ENCODE measurements around the gene MLXIP. TPM values are rescaled to one million over a fixed set of nuclear protein-coding genes. Genes with fewer than 3 reads are reported as not detected.

Gene MLXIP
- total RNA-seq, 1 experiment from 2014 or later, result 46.3 TPM

- CTCF ChIA-PET, result interaction anchor here (1.8 to 2.7 kb wide), 3 partner anchors 10 to 59 kb away, joined by 4 to 20 read pairs (median 13); no protein-coding TSS in a partner anchor
- peak overlapping the region; percentile 55 for H3K4me3 ChIP-seq (replicated peaks in 1 of 2; ENCODE audit: low read depth in 1 of 2, low read length in 2 of 2)
- no peak overlapping the region for H2AFZ ChIP-seq (ENCODE audit: low read depth, low read length, poor library complexity, severe bottlenecking)
- H3K9me3 ChIP-seq (ENCODE audit: control insufficient read depth in 1 of 2, insufficient read depth in 1 of 2, low read depth in 1 of 2, low read length in 2 of 2), result no peaks in the 10 kb centered on the region
- H3K36me3 ChIP-seq (ENCODE audit: control insufficient read depth in 1 of 2, insufficient read depth in 2 of 2, low read length in 2 of 2), result peaks cover 12 to 15% of the 10 kb centered on the region in 2 experiments
- peak overlapping the region; percentile 82 for H3K27ac ChIP-seq (ENCODE audit: low read depth, low read length)
- no peaks in the 10 kb centered on the region for H4K20me1 ChIP-seq (ENCODE audit: insufficient read depth)
- no peaks in the 10 kb centered on the region for H3K27me3 ChIP-seq (ENCODE audit: insufficient read depth, low read length)
- POLR2A ChIA-PET, result interaction anchor here (1.2 to 1.6 kb wide), 2 partner anchors 9 to 14 kb away, joined by 3 to 5 read pairs; partner anchors contain the start of gene MLXIP
- peak overlapping the region; percentile 72 for H3K9ac ChIP-seq (ENCODE audit: low read length)
- intact Hi-C loops (cut with micrococcal nuclease), result loop anchor here (2.0 kb wide), 2 partner anchors 51 to 59 kb away; no protein-coding TSS in a partner anchor
- TSS peak; percentile 96 for BruUV-seq (replicated peaks)
- peaks cover 32% of the 10 kb centered on the region for H3K79me2 ChIP-seq (ENCODE audit: insufficient read depth, low read length)
- DNase-seq (ENCODE audit: low read depth, low spot score), result peak; percentile 99
- H3K9me2 ChIP-seq (ENCODE audit: insufficient read depth), result no peaks in the 10 kb centered on the region
- RAD21 ChIA-PET (ENCODE audit: low non-redundant PET in 1 of 2, low total read pairs in 2 of 2, uncharacterized antibody in 2 of 2, unreplicated experiment in 2 of 2), result interaction anchor here in 1 of 2 experiments (0.6 kb wide), 1 partner anchor 65 kb away, joined by 3 read pairs; no protein-coding TSS in a partner anchor
- H3K4me1 ChIP-seq (ENCODE audit: control insufficient read depth in 1 of 2, insufficient read depth in 2 of 2, low read length in 2 of 2), result peaks cover 25 to 37% of the 10 kb centered on the region in 2 experiments
- peak overlapping the region; percentile 93 for H3K4me2 ChIP-seq (ENCODE audit: low read length)
- ATAC-seq, result peak; percentile 92
- no peak for TF ChIP-seq ZBTB33 (IDR thresholded peaks at IDR 0.05; ENCODE audit: extremely low read depth, insufficient replicate concordance, low read length)
- TF ChIP-seq SIN3A (IDR thresholded peaks at IDR 0.05; ENCODE audit: low read depth), result no peak
- no peak for TF ChIP-seq REST (IDR thresholded peaks at IDR 0.05; ENCODE audit: low read depth)
- TF ChIP-seq CTCF (IDR thresholded peaks at IDR 0.05 in 2 of 3, conservative IDR thresholded peaks at IDR 0.05 in 1 of 3; ENCODE audit: borderline replicate concordance in 1 of 3, insufficient read depth in 1 of 3, low read depth in 2 of 3, low read length in 2 of 3), result peak; percentile 49 to 80 (median 64); a peak in 5 of 6 replicates
- no peak for TF ChIP-seq SRF (IDR thresholded peaks at IDR 0.05; ENCODE audit: low read depth)
- TF ChIP-seq POLR2AphosphoS5 (IDR thresholded peaks at IDR 0.05; ENCODE audit: low read depth, low read length), result peak; percentile 88
- no peak for TF ChIP-seq ELF1 (IDR thresholded peaks at IDR 0.05; ENCODE audit: borderline replicate concordance, low read depth)
- peak; percentile 84 for TF ChIP-seq POLR2A (IDR thresholded peaks at IDR 0.05; ENCODE audit: borderline replicate concordance, extremely low read depth, insufficient read depth, insufficient read length)
- TF ChIP-seq EGR1 (IDR thresholded peaks at IDR 0.05; ENCODE audit: low read depth), result no peak
- no peak for TF ChIP-seq ATF3 (IDR thresholded peaks at IDR 0.05)
- no peak for TF ChIP-seq CEBPB (IDR thresholded peaks at IDR 0.05; ENCODE audit: low read depth)
- TF ChIP-seq YY1 (IDR thresholded peaks at IDR 0.05; ENCODE audit: extremely low read depth, insufficient replicate concordance, low read depth, low read length), result peak; percentile 89
- TF ChIP-seq TCF7L2 (IDR thresholded peaks at IDR 0.05; ENCODE audit: borderline replicate concordance, extremely low read depth, insufficient read depth, insufficient read length), result no peak
- no peak for TF ChIP-seq JUND (IDR thresholded peaks at IDR 0.05)
- peak; percentile 99 for TF ChIP-seq MAX (IDR thresholded peaks at IDR 0.05)
- no peak; the same call in 1 of the 2 replicates for TF ChIP-seq CBX3 (IDR thresholded peaks at IDR 0.05; ENCODE audit: low read depth)
- TF ChIP-seq RAD21 (IDR thresholded peaks at IDR 0.05; ENCODE audit: low read depth), result peak; percentile 52; the same call in 1 of the 2 replicates
- TF ChIP-seq SP1 (IDR thresholded peaks at IDR 0.05; ENCODE audit: low read depth), result peak; percentile 91
Measured at GRCh38 chr12:122064025-122064777, 14.4 kb upstream of the MLXIP start.

All from HCT116 (cell line).